Measurements from ENCODE around the gene HTR7.

DNA sequence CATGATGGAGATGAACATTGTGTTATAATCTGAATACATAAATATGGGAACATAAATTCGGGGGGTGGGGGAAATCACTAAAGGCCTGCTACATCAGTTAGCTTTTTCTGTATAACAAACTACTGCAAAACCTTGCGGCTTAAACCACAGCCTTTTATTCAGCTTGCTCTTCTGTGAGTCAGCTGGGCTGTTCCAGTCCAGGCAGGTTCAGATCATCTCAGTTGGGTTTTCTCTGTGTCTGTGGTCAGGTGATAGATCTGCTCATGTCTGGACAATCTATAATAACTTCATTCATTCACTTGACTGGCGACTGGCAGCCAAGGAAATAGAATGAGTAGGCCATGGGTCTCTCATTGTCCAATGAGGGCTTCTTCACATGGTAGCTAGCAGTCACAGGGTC lies 23.5 kb downstream of the HTR7 start:
- TF ChIP-seq, protein P1, sequence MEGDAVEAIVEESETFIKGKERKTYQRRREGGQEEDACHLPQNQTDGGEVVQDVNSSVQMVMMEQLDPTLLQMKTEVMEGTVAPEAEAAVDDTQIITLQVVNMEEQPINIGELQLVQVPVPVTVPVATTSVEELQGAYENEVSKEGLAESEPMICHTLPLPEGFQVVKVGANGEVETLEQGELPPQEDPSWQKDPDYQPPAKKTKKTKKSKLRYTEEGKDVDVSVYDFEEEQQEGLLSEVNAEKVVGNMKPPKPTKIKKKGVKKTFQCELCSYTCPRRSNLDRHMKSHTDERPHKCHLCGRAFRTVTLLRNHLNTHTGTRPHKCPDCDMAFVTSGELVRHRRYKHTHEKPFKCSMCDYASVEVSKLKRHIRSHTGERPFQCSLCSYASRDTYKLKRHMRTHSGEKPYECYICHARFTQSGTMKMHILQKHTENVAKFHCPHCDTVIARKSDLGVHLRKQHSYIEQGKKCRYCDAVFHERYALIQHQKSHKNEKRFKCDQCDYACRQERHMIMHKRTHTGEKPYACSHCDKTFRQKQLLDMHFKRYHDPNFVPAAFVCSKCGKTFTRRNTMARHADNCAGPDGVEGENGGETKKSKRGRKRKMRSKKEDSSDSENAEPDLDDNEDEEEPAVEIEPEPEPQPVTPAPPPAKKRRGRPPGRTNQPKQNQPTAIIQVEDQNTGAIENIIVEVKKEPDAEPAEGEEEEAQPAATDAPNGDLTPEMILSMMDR (IDR thresholded peaks at IDR 0.05; ENCODE audit: poor library complexity): no peak
- no peak for TF ChIP-seq EZH2phosphoT487 (IDR thresholded peaks at IDR 0.05; ENCODE audit: low read depth, severe bottlenecking, unreplicated experiment)

All from hepatocyte (in vitro differentiated cells).